ENCODE data around the gene WNK2.

The WNK2 gene

GRCh38 chr9:93164085-93164484 lies 19.9 kb upstream of the WNK2 start:
- no peak for DNase-seq

GRCh38 chr9:93166699-93167098 lies 17.2 kb upstream of the WNK2 start:
- DNase-seq = no peak

- DNase-seq = no peak
Observed at GRCh38 chr9:93167185-93167584, 16.8 kb upstream of the WNK2 start.

GRCh38 chr9:93167838-93168237 lies 16.1 kb upstream of the WNK2 start:
- no peak for DNase-seq

GRCh38 chr9:93168581-93168980 lies 15.4 kb upstream of the WNK2 start:
- DNase-seq = no peak

- no peak for DNase-seq
Observed at GRCh38 chr9:93169444-93169843, 14.5 kb upstream of the WNK2 start.

- no peak for DNase-seq
Observed at GRCh38 chr9:93170571-93170970, 13.4 kb upstream of the WNK2 start.

GRCh38 chr9:93171261-93171990 lies 12.5 kb upstream of the WNK2 start:
- no peak for DNase-seq

GRCh38 chr9:93172666-93173364 lies 11.1 kb upstream of the WNK2 start:
- DNase-seq = no peak

GRCh38 chr9:93173365-93174051 lies 10.4 kb upstream of the WNK2 start:
- no peak for DNase-seq

GRCh38 chr9:93174976-93175375 lies 9.0 kb upstream of the WNK2 start:
- DNase-seq = no peak

- DNase-seq = no peak
Observed at GRCh38 chr9:93177676-93178075, 6.3 kb upstream of the WNK2 start.

GRCh38 chr9:93178851-93179786 lies 4.8 kb upstream of the WNK2 start:
- no peak for DNase-seq

GRCh38 chr9:93180938-93181337 lies 3.0 kb upstream of the WNK2 start:
- no peak for DNase-seq

- DNase-seq = no peak
Observed at GRCh38 chr9:93181672-93182435, 2.1 kb upstream of the WNK2 start.

GRCh38 chr9:93182572-93182971 lies 1.4 kb upstream of the WNK2 start:
- no peak for DNase-seq

- peak; percentile 43 for DNase-seq
Observed at GRCh38 chr9:93183131-93183662, 742 bp upstream of the WNK2 start.

GRCh38 chr9:93184432-93185265 lies 710 bp downstream of the WNK2 start:
- peak; percentile 78 for DNase-seq

GRCh38 chr9:93185266-93186214 lies 1.6 kb downstream of the WNK2 start:
- DNase-seq = peak; percentile 73
